Activated T-cell treated with anti-CD3 and anti-CD28 coated beads for 48 hours (primary cell): ENCODE data around the gene AGMO.

Source experiments
- DNase-seq: peaks from one replicate; pipeline ENCODE4 v3.0.0-alpha.2; 2020; ENCODE audit warnings: low read depth

Gene AGMO

DNA sequence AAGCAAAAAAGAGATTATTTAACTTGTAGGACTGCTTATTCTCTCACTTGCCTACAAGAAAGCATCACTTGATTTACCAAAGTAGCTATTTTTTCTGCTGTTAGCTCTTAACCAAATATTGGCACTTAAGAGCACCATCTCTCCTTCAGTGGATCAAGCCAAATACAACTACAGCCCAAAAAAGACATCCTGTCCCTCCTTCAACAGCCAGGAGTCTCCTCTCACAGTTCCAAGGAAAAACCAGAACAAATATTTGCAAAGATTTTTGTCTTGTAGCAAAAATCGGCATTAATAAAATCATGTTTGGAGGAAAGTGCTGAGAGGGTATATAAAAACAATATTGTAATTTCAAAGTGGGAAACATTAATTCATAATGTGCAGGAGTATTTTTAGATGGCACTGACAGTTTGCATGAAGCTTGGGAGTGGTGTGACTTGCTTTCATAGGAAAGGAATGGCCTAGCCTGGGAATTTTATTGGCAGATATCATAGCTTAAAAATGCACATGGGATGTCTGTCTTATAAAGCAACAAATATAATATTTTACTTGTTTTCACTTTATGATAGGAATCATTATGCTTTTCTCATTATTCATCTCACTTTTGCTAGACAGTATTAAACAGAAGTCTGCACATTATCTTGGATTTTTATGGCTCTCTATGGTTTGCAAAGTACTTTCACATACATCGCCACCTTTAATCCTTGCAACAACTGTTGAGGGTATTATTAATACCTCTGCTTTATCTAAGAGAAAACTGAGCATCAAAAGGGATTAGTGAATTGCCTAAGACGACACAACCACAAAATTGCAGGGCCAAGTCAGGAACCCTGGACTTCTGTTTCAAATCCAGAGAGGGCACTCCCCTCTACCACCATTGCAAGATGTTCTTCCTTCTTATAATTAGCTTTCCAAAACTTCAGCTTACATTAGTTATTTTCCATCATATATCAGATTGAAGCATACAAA lies 103.5 kb downstream of the AGMO start:
- DNase-seq = no peak

DNA sequence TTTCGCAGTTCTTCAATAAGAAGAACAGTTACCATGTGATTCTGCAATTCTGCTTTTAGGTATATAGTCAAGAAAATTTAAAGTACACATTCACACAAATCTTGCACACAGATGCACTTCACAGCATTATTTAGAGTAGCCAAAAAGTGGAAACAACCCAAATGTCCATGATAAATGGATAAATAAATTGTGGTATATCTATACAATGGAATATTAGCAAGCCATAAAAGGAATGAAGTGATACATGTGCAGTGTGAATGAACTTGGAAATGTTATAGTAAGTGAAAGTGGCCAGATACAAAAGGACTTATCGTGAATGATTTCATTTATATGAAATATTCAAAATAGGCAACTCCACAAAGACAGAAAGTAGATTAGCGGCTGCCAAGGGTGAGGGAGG lies 109.1 kb downstream of the AGMO start:
- no peak for DNase-seq

DNA sequence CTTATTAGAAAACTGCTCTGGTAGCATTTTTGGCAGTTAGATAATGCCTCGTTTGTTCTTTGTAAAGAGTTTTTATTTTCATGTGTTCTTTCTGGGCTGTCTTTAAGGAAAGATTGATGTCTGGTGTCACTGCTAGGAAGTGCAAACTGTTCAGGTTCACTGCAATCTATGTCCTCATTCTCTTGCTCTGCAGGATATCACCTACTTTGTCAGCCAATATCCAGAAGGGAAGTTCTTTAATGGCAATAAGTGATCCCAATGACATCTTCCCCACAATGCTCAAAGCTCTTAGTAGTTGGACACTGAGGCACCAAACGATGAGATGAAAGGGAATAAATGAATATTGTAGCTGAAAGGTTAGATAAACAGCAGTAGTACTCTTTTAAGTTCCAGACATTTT lies 115.1 kb downstream of the AGMO start:
- DNase-seq = no peak

DNA sequence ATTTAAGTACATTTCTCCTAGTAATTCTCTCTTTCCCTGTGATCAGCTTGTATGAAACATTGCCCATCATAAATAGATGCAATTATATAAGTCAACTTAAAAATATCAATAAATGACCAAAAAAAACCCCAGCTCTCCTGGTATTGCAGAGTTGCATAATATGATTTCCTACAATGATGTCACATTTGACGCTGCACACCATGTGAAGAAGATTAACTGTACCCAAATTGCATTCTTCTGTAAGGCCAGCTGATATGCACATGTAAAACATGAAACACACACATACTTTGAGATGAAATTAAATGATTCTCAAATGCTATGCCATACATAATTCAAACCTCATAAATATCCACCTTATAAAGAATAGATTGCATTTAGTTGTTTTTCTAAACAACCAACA lies 115.5 kb downstream of the AGMO start:
- no peak for DNase-seq

DNA sequence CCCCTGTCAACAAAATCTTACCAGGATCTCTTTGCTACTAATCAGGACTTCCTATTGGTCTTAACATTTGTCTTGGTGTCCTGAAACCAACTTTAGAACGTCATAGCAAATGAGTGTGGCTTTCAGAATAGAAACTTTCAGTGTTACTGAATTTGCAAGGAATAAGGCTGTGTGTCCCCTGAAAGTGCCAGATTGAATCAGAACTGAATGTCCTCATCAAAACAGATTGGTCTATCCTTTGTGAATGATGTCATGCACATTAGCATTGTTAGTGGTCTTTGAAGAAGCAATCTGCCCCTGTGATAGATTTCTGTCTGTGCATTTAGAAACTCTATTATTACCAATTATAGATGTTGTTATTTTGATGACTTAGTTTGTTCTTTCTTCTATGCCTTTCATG lies 119.9 kb downstream of the AGMO start:
- no peak for DNase-seq

DNA sequence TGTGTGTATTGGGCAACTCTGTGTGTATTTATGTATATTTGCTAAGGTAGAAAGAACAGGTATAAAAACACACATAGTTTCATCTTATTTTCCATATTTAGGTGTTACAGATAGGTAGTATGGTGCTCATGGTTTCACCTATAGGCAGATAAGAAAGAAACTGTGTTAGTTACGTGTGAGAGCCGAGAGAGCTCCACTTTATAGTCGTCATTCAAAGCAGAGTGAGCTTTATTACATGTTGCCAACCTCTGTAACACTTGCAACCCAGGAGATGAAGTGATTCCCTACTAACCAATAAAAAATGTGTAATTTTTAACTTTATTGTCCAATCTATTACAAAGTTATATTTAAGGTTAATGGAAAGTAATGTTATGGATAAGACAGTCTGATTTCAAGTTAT lies 121.3 kb downstream of the AGMO start:
- DNase-seq = no peak

DNA sequence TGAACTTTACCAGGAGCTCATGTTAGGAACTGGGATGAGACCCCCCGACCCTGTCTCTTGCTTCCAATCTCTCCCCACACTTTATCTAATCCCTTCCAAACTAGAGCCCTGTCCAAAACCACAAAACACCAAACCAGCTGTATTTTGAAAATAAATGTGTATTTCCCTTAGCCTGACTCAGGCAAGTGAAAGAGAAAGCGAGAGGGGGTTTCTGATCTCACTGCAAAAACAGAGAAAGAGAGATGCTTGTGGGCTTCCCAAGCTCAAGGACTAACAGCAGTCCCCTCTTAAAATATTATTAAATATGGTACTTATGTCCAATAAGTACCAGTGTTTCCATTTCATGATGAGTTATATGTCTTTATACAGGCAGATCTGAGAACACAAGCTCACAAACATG lies 122.0 kb downstream of the AGMO start:
- no peak for DNase-seq

DNA sequence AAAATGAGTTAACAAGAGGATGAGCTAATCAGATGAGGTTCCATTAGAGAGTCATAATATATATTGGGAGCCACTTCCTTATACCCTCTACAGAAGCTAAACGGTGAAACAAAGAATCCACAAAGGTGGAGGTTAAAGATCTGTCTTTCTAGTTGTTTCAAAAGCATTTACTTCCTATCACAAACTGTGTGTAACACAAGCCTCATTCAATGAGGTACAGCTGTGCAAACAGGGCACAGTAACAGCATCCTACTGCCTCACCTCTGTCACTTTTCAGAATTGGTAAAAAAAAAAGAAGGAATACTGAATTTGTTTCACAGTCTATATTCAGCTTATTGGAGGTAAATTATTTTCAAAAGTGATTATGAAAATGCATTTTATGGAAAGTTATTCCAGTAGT lies 128.7 kb downstream of the AGMO start:
- no peak for DNase-seq

DNA sequence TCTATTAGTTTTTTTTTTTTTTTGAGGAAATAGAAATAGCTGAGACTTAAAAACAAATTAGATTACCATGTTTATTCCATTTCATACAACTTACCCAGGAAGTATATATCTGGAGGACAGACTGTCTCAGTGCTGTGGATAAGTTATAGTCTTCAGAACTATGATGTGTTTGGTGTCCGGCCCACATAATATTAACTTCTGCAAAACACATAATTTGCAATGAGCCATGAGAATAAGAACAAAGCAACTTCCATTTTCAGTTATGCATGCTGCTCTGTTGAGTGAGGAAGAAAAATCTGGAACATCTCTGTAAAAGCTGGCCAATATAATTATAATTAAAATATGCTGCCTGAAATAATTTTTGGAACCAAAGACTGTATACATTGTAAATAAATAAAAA lies 130.9 kb downstream of the AGMO start:
- no peak for DNase-seq

DNA sequence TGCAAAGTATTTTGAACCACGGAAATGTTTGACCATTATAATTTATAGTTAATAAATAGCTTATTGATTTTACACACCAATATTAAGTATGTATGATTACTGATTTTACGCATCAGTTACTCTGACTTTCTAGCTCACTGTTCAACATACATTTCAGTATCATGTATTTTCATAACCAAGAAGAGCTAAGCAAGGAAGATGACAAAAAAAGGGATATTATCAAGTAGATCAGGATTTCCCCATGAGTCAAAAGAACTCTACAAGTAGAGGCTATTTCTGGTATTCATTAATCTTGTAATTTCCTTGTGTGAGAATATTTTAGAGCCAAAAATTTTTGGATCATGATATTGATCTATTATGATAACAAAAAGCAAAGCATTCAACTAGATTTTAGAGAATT lies 131.6 kb downstream of the AGMO start:
- no peak for DNase-seq

DNA sequence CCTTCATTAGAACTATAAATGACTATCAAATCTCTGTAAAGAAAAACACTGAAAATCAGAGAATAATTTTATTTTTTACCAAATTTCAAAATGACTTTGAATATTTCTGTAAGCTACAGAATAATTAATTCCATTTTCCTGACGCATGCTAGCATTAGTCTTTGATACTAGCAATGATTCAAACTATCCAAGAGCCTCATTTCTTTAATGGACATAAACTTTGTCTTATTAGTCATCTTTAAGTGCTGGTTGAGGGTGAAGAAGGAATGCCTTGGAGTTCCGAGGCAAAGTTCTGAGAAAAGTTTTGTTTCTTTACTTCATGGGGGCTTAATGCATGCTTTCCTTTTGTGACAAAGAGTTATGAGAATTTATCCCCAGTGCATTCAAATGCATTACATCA lies 137.3 kb downstream of the AGMO start:
- no peak for DNase-seq

DNA sequence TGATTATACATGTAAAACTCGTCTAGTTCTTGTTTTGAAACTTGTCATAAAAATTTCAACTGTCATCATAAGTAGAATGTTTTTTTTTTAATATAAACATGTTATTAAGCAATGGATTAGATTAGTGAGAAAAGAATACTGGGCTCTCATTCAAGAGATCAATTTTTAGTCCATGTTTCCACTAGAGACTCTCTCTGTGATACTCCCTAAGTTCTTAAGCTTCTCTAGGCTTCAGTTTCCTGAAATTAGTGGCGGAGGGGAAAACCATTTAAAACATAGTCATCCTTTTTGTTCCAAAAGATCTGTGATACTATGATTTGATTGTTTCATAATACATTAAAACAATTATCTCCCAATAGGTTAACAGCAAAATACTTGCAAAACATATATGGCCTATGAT lies 142.2 kb downstream of the AGMO start:
- DNase-seq = no peak

DNA sequence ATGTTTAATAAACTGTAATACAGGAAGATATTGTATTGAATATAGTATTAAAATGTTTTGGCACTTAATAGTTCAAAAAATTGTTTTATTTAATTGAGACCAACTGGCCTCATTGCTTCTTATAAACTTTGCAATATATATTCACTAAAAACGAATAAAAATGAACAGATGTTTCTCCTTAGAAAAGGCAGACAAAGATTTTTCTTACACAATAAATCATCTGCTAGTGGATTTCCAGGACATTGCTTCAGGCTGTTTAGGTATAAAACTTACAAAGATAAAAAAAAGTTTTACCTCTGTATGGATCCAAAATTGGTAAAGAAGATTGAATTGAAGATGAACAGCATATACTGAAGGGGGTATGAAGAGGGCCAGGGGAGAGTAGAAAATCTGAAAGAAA lies 143.6 kb downstream of the AGMO start:
- no peak for DNase-seq

DNA sequence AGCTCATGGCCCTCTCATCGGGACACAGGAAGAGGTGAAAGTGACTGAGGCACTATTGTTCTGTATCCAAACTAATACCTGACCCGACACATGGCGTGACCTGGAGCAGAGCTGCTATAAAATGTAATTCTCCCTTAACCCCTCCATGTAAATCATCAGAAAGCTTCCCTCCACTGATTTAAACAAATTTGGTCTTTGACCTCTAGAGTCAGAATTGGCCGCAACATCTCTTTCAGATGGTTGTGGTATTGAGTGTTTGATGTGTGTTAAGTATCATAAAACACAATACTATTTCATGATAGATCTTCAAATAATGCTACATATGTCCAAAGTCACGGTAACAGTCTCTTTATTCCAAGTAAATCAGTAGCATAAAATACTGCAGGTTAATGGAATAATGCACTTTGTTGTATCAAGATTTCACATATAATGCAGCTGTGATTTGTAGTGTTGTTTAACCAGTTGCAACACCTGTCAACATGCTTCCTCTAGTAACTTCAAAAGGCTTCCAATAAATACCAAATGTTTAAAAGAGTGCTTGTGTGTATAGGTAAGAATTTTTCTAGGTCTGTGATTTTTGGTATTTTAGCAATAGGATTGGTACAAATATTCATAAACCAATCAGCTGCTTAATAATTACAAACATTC lies 144.3 kb downstream of the AGMO start:
- DNase-seq = no peak

DNA sequence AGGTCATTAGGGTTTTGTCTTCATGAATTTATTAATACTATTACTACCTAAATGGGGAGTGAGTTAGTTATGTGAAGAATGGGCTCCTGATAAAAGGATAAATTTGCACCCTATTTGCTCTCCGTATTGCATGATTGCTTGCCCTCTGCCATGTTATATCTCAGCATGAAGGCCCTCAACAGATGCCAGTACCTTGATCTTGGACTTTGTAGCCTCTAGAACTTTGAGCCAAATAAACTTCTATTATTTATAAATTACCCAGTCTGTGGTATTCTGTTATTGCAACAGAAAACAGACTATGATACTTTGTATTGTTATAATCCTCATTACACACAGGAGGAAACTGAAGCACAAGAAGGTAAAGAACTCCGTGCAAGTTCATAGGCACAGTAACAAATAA lies 150.8 kb downstream of the AGMO start:
- no peak for DNase-seq

DNA sequence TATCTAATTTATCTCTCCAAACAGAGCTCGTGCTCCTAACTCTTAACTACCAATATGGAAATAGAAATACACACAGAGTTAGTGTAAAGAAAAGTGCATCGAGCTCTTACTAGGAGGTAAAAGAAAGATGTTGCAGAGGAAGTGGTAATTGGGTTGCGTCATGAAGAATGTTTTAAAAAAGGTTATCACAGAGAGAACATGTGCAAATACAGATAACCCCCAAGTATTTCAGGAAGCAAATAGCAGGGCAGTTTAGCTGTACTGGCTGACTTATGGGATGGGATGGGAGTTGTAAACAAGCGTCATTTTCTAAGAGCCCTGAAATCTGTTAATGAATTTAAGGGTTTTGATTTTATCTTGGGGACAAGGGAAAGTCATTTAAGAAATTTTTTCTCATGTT lies 153.9 kb downstream of the AGMO start:
- DNase-seq = no peak

DNA sequence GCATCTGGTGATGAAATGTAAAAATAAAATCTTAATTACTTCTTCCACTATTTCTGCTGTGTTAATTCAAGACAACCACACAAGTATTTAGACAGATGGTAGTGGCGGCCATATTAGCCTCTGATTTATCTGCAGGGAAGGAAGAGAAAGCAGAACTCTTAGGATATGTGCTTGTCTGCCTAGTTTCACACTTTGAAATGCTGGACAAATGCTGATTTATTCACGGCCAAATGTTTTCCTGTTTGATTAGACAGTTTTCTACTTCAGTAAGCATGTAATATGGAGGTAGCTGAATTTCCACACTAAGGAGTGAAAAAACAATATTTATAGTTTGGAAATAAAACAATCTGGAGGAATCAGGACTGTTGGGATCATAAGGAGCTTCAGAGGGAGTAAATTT lies 158.1 kb downstream of the AGMO start:
- DNase-seq = no peak

DNA sequence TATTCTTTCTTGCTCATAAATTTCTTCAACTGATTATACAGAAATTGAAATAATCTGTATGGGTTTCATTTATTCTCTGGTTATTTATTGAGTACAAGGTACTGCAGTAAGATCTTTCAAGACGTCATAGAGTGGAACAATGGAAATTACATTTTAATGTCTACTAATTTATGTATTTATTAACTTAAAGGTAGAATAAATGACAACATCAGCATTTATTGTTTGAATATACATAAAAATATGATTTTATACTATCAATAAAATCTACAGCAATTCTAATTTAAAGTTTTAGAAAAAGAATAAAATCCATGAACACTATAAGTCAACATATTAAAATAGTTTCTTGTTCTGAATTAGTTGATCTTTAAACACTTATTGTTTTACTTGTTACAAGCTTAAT lies 158.5 kb downstream of the AGMO start:
- DNase-seq = no peak

DNA sequence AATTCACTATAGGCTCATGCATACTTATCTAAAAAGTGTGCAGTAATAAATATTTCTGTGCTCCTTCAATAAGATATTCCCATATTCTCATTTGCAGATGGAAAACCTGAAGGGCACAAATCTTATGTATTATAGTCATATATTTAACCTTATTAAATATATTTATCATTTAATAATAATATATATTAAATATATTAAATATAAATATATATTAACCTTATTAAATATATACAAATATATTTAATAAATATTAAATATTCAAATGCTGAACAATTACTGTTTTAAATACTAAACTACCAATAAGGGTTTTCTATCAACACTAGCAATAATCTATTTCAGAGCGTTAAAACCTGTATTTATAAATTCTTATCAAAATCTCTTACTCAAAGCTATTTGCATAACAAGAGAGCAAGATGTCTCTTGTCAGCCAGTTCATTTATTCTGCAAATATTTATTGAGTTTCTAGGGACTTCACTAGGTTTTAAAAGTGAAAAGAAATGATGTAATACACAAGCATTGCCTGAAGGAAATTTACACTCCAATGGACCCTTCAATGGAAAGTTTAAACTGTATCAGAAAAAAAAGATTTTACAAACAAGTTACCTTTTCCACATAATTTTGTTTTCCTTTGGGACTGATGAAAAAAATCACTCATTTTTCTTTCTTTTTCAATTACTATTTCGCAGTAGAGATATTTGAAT lies 159.2 kb downstream of the AGMO start:
- no peak for DNase-seq

DNA sequence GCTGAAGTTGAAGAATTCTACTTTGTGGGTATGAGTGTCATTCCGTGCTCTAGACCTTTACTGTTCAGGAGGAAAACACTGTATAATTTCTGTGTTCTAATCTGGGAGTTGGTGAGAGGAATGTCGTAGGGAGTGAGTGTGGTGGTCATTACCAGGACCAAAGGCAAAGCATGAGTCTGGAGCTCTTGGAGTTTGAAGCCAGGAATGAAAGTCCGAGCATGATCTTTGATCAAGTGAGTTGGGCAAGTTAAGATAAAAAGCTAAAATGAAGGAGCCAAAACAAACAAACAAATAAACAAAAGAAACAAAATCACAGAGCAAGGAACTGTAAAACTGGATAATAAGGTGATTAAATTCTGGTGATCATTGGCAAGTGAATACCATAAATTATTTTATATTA lies 161.4 kb downstream of the AGMO start:
- no peak for DNase-seq

DNA sequence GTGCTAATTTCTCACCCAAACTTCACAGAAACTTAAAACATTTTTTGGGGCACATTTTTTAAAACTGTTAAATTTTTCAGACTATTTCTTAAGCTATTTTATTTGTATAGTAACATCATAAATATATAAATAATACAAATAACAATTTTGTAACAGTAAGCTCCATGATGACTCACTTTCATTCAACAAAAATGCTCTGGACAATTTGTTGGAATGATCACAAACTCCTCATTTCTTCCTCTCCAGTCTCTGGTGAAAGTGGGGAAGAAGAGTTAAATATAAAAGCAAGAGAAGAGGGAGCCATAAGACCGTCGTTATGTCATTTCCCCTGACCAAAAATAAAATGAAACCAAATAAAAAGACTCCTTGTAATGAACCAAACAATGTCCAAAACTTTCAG lies 162.4 kb downstream of the AGMO start:
- no peak for DNase-seq

DNA sequence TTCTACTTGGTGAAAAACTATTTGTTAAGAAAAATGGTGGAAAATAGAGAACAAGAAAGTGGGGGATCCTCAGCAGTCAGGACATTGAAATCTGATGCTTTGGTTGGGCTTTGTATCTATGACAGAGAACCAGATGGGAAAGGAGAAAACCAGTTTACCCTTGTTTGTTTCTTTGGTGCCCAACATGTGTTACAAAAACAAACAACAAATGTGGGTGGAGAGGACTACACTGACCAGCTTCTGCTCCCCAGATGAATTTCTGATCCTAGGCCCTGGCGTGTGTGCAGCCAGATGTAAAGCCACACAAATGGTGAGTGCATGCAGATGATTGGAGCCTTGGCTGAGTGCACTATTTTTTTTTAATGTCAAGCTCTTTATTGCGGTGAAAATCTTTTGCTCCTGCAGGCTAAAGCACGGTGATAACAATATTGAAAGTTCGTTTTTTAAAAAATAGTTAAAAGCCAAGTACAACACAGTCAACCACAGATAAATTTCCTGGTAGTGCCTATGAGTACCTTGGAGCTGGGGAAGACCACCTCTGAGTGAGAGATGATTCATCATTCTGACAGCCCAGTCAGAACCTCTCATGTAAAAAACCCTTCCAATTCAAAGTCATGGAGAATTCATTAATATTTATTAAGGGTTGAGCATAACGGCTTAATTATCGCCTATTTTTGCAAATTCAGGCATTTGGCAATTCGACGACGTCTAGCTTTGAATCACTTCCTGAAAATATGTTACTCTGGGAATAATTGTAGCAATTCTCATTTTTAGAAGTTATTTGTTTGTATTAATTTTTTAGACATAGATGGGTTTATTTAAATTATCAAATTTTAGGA lies 163.7 kb downstream of the AGMO start:
- DNase-seq = no peak
